CD4-positive, alpha-beta T cell (primary cell): Measurements from ENCODE around the gene SYAP1. TPM values are rescaled to one million over a fixed set of nuclear protein-coding genes. Genes with fewer than 3 reads are reported as not detected.

Source experiments
- ATAC-seq: fragments of 200-7000 bp; cut with Tn5 transposase; one replicate; pipeline ENCODE4 v1.10.0; 2022; ENCODE audit warnings: mild to moderate bottlenecking; ENCODE audit not compliant: poor library complexity
- CTCF ChIA-PET: fragments of 350-600 bp; sonication (Branson Sonifier 250); formaldehyde crosslinking; loops from one replicate; lab custom pipeline; 2021; ENCODE audit warnings: antibody characterized with exemption, inconsistent platforms; lab: Charles Lee
- POLR2A ChIA-PET: fragments of 350-600 bp; sonication (Branson Sonifier 250); formaldehyde crosslinking; loops from one replicate; lab custom pipeline; 2021; ENCODE audit warnings: antibody characterized with exemption, inconsistent platforms; lab: Charles Lee
- DNase-seq, 14 experiments: peaks; one replicate each; pipeline ENCODE4 v3.0.0-alpha.2; 2013 to 2020; ENCODE audit warnings: mixed read lengths in 2 of 14
- H3K27ac ChIP-seq, 2 donors: one replicate each; pipeline versions ENCODE4 v1.5.1 to v1.7.0; 2013; ENCODE audit warnings: low read length in 2 of 2, low read depth in 1 of 2, mild to moderate bottlenecking in 1 of 2
- H3K27me3 ChIP-seq, 2 experiments: 1 replicate in 1 of 2; 2 replicates in 1 of 2; pipeline versions ENCODE4 v1.6.1 to v1.7.0; 2013; ENCODE audit warnings: low read length in 2 of 2, control low read depth in 1 of 2, mild to moderate bottlenecking in 1 of 2, moderate library complexity in 1 of 2; ENCODE audit not compliant: insufficient read depth in 2 of 2, control insufficient read depth in 1 of 2
- H3K36me3 ChIP-seq: one replicate; pipeline ENCODE4 v1.6.1; 2013; ENCODE audit warnings: low read length, control low read depth; ENCODE audit not compliant: insufficient read depth
- H3K4me1 ChIP-seq: one replicate; pipeline ENCODE4 v1.6.1; 2013; ENCODE audit warnings: low read length, control low read depth; ENCODE audit not compliant: insufficient read depth
- H3K4me3 ChIP-seq: one replicate; pipeline ENCODE4 v1.5.1; 2013; ENCODE audit warnings: mild to moderate bottlenecking, low read length, moderate library complexity
- H3K9me3 ChIP-seq, 2 experiments: 1 replicate in 1 of 2; 2 replicates in 1 of 2; pipeline versions ENCODE4 v1.6.1 to v1.7.0; 2013; ENCODE audit warnings: low read length in 2 of 2, mild to moderate bottlenecking in 2 of 2, control low read depth in 1 of 2, moderate library complexity in 1 of 2; ENCODE audit not compliant: control insufficient read depth in 1 of 2, insufficient read depth in 1 of 2
- H3K27ac Mint-ChIP-seq: one replicate; pipeline ENCODE4 v1.8.0; 2020; ENCODE audit warnings: mixed read lengths
- H3K27me3 Mint-ChIP-seq: one replicate; pipeline ENCODE4 v1.8.0; 2021; ENCODE audit warnings: mixed read lengths
- H3K36me3 Mint-ChIP-seq: one replicate; pipeline ENCODE4 v1.8.0; 2021; ENCODE audit warnings: low read depth, mixed read lengths
- H3K4me1 Mint-ChIP-seq: one replicate; pipeline ENCODE4 v1.8.0; 2021; ENCODE audit warnings: low read depth, mixed read lengths
- H3K4me3 Mint-ChIP-seq: one replicate; pipeline ENCODE4 v1.8.0; 2020; ENCODE audit warnings: mild to moderate bottlenecking, mixed read lengths
- H3K9me3 Mint-ChIP-seq: one replicate; pipeline ENCODE4 v1.8.0; 2020; ENCODE audit warnings: mixed read lengths
- intact Hi-C, 2 experiments: fragments of 100-400 bp; cut with DNase I in 1 of 2; cut with micrococcal nuclease in 1 of 2; formaldehyde crosslinking; loops; one replicate each; pipeline versions ENCODE4 v1.15.1 to v1.9.0; 2023 to 2025; cut with DNase I, micrococcal nuclease
- total RNA-seq, 174 experiments: library from RNA in 2 of 174; stranded (reverse) in 2 of 174; gene quantifications; one replicate each; pipeline ENCODE4 v1.2.3 and lab custom pipeline; 2021 to 2026
- TF ChIP-seq, protein P1 (sequence below): fragments of 200-600 bp; IDR thresholded peaks from one replicate; pipeline ENCODE4 v1.8.0; 2022; ENCODE audit warnings: antibody characterized with exemption, mild to moderate bottlenecking

Gene SYAP1
- total RNA-seq, 2 experiments from 2014 or later, result 60.2 to 65.2 TPM

- ChIA-PET POLR2A (no interaction called here), CTCF (no interaction called here)
- DNase-seq (no peak), ATAC-seq (no peak)
- no peaks in the 10 kb centered on the region for H3K27me3 ChIP-seq
- intact Hi-C loops, result no loop called here
- H3K4me1 ChIP-seq, result no peaks in the 10 kb centered on the region
- H3K4me3 ChIP-seq, result no peak overlapping the region
- TF ChIP-seq, protein P1, sequence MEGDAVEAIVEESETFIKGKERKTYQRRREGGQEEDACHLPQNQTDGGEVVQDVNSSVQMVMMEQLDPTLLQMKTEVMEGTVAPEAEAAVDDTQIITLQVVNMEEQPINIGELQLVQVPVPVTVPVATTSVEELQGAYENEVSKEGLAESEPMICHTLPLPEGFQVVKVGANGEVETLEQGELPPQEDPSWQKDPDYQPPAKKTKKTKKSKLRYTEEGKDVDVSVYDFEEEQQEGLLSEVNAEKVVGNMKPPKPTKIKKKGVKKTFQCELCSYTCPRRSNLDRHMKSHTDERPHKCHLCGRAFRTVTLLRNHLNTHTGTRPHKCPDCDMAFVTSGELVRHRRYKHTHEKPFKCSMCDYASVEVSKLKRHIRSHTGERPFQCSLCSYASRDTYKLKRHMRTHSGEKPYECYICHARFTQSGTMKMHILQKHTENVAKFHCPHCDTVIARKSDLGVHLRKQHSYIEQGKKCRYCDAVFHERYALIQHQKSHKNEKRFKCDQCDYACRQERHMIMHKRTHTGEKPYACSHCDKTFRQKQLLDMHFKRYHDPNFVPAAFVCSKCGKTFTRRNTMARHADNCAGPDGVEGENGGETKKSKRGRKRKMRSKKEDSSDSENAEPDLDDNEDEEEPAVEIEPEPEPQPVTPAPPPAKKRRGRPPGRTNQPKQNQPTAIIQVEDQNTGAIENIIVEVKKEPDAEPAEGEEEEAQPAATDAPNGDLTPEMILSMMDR, result no peak
- Mint-ChIP-seq H3K36me3 (peaks cover 59% of the 10 kb centered on the region), H3K9me3 (no peaks in the 10 kb centered on the region), H3K4me3 (no peak overlapping the region), H3K27me3 (no peaks in the 10 kb centered on the region), H3K27ac (no peak overlapping the region), H3K4me1 (no peaks in the 10 kb centered on the region)
- H3K36me3 ChIP-seq, result peaks cover 46% of the 10 kb centered on the region
- no peak overlapping the region for H3K27ac ChIP-seq
- no peaks in the 10 kb centered on the region for H3K9me3 ChIP-seq
Measured at GRCh38 chrX:16745659-16746058, 26.2 kb downstream of the SYAP1 start.

- no peaks in the 10 kb centered on the region for H3K9me3 Mint-ChIP-seq
- Histone ChIP-seq H3K4me3 (no peak overlapping the region), H3K36me3 (peaks cover 45% of the 10 kb centered on the region), H3K27ac (no peak overlapping the region), H3K4me1 (no peaks in the 10 kb centered on the region), H3K9me3 (no peaks in the 10 kb centered on the region), H3K27me3 (no peaks in the 10 kb centered on the region)
- intact Hi-C loops, result no loop called here
- TF ChIP-seq, protein P1, result no peak
- peaks cover 58% of the 10 kb centered on the region for H3K36me3 Mint-ChIP-seq
- no peak overlapping the region for H3K4me3 Mint-ChIP-seq
- H3K27ac Mint-ChIP-seq, result no peak overlapping the region
- ChIA-PET POLR2A (no interaction called here), CTCF (interaction anchor here (0.7 to 1.3 kb wide), 2 partner anchors 15 to 298 kb away, joined by 3 read pairs; no protein-coding TSS in a partner anchor)
- H3K27me3 Mint-ChIP-seq, result no peaks in the 10 kb centered on the region
- DNase-seq, result no peak
- no peak for ATAC-seq
- H3K4me1 Mint-ChIP-seq, result no peaks in the 10 kb centered on the region
Measured at GRCh38 chrX:16748425-16748824, 29.0 kb downstream of the SYAP1 start.

DNA sequence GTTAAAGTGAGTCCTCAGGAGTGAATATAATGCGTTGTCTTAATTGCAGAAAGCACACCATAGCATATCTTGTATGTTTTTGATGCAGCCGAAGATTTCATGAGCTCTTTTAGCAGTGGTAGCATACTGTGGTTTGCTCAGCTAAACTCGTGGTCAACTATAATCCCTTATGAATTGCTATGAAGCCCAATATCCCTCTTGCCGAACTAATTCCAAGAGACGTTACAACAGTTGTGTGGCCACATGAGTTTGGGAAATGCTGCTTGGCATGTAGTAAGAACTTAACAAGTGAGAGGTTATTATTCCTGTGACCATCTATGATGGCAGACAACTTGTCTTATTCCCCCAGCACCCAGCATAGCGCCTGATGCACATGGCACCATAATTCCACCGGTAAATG is 30.7 kb downstream of the SYAP1 start:
- no peaks in the 10 kb centered on the region for H3K9me3 ChIP-seq
- H3K4me3 Mint-ChIP-seq, result no peak overlapping the region
- H3K27me3 Mint-ChIP-seq, result no peaks in the 10 kb centered on the region
- no peaks in the 10 kb centered on the region for H3K4me1 Mint-ChIP-seq
- no peaks in the 10 kb centered on the region for H3K27me3 ChIP-seq
- TF ChIP-seq, protein P1, result no peak
- peaks cover 37% of the 10 kb centered on the region for H3K36me3 ChIP-seq
- ATAC-seq, result no peak
- H3K9me3 Mint-ChIP-seq, result no peaks in the 10 kb centered on the region
- DNase-seq, result no peak
- peaks cover 59% of the 10 kb centered on the region for H3K36me3 Mint-ChIP-seq
- CTCF ChIA-PET, result no interaction called here
- H3K27ac ChIP-seq, result no peak overlapping the region
- no peak overlapping the region for H3K27ac Mint-ChIP-seq
- no peaks in the 10 kb centered on the region for H3K4me1 ChIP-seq
- POLR2A ChIA-PET, result no interaction called here
- H3K4me3 ChIP-seq, result no peak overlapping the region
- intact Hi-C loops, result no loop called here
